Neutrophil (primary cell): ENCODE measurements around the gene SERF1A.
"Not testable (repeated sequence)": the region's sequence is repeated elsewhere in the genome, so short reads cannot be mapped to it uniquely, and the experiment has no call there.

ENCODE experiments used
- H3K27ac ChIP-seq: fragments of 200-600 bp; sonication (generic); 2 replicates; pipeline ENCODE4 v1.5.1; 2016; ENCODE audit warnings: mild to moderate bottlenecking, moderate library complexity
- H3K27me3 ChIP-seq: fragments of 200-600 bp; sonication (generic); 2 replicates; pipeline ENCODE4 v1.6.0; 2016; ENCODE audit warnings: mild to moderate bottlenecking
- H3K36me3 ChIP-seq: fragments of 200-600 bp; sonication (generic); 2 replicates; pipeline ENCODE4 v1.5.1; 2017
- H3K4me1 ChIP-seq, 2 experiments: fragments of 200-600 bp in 1 of 2; sonication (generic) in 1 of 2; 1 replicate in 1 of 2; 2 replicates in 1 of 2; pipeline versions ENCODE4 v1.5.1 to v1.6.1; 2013 to 2016; ENCODE audit warnings: low read depth in 1 of 2, low read length in 1 of 2, mild to moderate bottlenecking in 1 of 2, moderate library complexity in 1 of 2; ENCODE audit not compliant: control insufficient read depth in 1 of 2, insufficient read depth in 1 of 2
- H3K4me3 ChIP-seq, 2 experiments: fragments of 200-600 bp in 1 of 2; sonication (generic) in 1 of 2; 1 replicate in 1 of 2; 2 replicates in 1 of 2; pipeline ENCODE4 v1.5.1; 2013 to 2016; ENCODE audit warnings: low read depth in 1 of 2, low read length in 1 of 2, mild to moderate bottlenecking in 1 of 2, moderate library complexity in 1 of 2
- H3K9me3 ChIP-seq: fragments of 200-600 bp; sonication (generic); 2 replicates; pipeline ENCODE4 v1.5.1; 2016

SERF1A gene

DNA sequence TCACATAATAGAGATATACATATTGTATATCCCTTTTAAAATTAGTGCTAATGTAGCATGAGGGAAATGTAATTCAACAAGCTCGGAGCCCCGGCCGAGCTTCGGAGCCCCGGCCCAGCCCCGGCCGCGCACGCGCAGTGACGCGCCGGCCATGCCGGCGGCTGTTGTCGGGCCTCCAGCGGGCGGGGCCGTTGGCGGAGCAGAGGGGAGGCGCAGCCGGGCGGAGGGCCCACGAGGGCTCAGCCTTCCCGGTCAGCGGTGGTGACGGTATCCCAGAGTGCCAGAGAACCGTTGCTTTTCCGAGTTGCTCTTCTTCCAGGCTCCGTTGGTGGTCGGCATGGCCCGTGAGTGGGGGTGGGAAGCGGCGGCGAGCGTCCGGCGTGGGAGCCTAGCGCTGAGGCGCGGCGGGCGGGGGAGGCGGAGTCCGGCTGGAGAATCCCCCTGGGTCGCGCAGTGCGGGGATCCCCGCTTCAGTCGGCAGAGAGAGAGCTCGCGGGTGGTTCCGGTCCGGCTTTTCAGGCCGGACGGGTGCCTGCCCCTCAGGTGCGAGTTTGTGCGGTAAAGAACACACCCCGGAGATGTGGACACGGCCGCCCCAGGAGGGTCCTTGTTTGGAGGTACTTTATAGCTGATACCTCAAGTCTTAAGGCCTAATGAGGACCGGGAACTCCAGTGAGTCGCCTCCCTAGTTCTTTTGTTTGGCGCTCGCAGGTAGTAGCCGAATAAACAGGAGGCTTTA, at the start of gene SERF1A:
Gene SERF1A, plus strand, starts transcription at position 137 of the 739 bp plus-strand sequence. Its CDS starts 201 bp downstream, at position 338.
- H3K9me3 ChIP-seq, H3K4me1 ChIP-seq, H3K27ac ChIP-seq, H3K36me3 ChIP-seq, H3K27me3 ChIP-seq, H3K4me3 ChIP-seq: not testable (repeated sequence)

DNA sequence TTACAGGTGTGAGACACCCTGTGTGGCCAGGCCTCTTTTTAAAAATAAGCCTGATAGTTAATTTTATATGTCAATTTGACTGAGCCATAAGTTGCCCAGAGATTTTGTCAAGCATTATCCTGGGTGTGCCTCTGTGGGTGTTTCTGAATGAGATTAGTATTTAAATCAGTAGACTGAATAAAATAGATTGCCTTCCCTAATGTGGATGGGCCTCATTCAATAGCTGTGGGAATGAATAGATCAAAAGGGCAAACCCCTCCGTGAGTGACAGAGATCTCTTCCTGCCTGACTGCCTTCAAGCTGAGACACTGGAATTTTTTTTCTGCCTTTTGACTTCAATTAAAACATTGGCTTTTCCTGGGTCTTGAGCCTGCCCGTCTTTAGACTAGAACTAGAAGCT, 33.7 kb upstream of the SERF1A start:
- not testable (repeated sequence) for H3K4me3 ChIP-seq, H3K4me1 ChIP-seq, H3K27me3 ChIP-seq, H3K36me3 ChIP-seq, H3K9me3 ChIP-seq, H3K27ac ChIP-seq

DNA sequence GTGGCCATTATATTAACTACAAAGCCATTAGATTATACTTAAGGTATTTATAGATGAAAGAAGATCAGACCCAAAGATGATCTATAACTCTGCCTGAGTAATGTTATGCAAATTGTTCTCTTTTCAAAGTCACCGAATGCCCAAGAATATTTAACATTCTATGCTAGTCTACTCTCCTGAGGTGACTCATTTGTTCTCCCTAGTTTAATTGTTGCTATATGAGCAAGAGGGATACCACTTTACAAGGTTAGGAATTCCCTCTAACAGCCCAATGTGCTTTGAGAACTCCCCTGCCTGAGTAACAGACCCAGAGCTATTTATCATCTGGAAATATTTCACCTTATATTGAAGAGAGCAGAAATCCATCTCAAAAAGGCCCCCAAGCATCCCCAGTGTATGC, 29.8 kb upstream of the SERF1A start:
- H3K4me3 ChIP-seq, H3K4me1 ChIP-seq, H3K27me3 ChIP-seq, H3K9me3 ChIP-seq, H3K27ac ChIP-seq, H3K36me3 ChIP-seq: not testable (repeated sequence)

DNA sequence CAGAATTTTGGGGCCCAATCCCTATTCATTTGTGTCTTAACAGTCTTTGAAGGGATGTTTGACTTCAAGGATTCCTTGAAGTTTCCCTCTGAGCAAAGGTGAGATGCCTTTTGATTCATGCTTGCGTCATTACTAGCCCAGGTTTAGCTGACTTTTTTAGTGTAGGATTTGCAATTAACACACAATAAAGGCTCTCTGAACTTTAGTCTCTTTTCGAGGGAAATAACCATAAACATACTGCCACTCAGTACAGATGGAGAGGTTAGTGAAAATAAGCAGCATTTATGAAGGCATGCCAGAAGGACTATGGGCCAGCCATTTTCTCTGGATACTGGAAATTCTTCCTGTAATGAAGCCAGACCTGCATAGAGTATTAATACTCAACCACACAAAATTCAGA, 4.4 kb upstream of the SERF1A start:
- not testable (repeated sequence) for H3K27ac ChIP-seq, H3K27me3 ChIP-seq, H3K36me3 ChIP-seq, H3K4me3 ChIP-seq, H3K9me3 ChIP-seq, H3K4me1 ChIP-seq

DNA sequence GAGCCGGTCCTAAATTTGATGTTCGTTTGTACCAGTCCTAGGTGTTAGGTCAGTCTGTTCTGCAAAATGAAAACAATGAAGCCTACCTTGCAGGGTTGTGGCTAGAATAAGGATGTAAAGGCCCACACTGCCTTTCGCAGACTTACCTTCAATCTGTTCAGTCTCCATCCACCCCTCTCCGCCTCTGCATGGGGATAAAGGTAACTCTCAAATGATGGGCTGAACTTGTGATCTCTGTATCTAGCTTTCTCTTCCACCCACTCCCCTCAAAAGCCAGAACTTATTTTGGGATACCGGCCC, 753 bp downstream of the SERF1A start:
- H3K36me3 ChIP-seq, H3K4me3 ChIP-seq, H3K27me3 ChIP-seq, H3K4me1 ChIP-seq, H3K27ac ChIP-seq, H3K9me3 ChIP-seq: not testable (repeated sequence)

DNA sequence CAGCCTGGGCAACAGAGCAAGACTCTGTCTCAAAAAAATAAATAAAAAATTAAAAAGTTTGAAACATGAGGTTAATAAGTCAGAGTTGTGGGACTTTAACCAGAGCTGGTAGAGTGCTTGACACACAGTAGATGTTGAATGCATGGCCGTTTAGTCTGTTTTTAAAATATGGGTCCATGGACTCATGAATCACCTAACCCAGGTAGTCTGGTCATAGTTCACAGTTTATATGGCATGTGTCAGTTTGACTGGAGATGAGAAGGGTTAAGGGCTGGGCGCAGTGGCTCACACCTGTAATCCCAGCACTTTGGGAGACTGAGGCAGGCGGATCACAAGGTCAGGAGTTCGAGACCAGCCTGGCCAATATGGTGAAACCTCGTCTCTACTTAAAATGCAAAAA, 6.2 kb downstream of the SERF1A start:
- not testable (repeated sequence) for H3K9me3 ChIP-seq, H3K36me3 ChIP-seq, H3K4me3 ChIP-seq, H3K4me1 ChIP-seq, H3K27me3 ChIP-seq, H3K27ac ChIP-seq

DNA sequence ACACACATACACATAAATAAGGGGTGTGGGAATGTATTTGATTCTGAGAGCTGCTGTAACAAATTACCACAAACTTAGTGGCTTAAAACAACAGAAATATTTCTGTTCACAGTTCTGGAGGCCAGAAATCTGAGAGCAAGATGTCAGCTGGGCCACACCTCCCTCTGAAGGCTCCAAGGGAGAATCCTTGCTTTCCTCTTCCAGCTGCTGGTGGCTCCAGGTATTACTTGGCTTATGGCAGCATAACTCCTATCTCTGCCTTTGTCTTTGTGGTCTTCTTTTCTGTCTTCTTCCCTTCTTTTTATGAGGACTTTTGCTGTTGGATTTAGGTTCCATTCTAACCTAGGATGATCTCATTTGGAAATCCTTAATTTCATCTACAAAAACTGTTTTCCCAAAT, 16.4 kb downstream of the SERF1A start:
- not testable (repeated sequence) for H3K27ac ChIP-seq, H3K4me1 ChIP-seq, H3K27me3 ChIP-seq, H3K36me3 ChIP-seq, H3K4me3 ChIP-seq, H3K9me3 ChIP-seq

DNA sequence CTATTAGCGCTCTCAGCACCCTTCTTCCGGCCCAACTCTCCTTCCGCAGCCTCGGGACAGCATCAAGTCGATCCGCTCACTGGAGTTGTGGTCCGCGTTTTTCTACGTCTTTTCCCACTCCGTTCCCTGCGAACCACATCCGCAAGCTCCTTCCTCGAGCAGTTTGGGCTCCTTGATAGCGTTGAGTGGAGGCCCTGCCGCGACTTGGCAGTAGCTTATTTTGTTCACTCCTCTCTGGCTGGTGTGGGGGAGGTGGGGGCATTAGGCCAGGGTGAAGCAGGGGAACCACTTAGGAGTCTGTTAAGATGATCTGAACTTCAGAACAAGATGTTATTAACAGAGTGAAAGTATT, 24.7 kb downstream of the SERF1A start:
- H3K4me3 ChIP-seq, H3K27ac ChIP-seq, H3K4me1 ChIP-seq, H3K9me3 ChIP-seq, H3K27me3 ChIP-seq, H3K36me3 ChIP-seq: not testable (repeated sequence)

DNA sequence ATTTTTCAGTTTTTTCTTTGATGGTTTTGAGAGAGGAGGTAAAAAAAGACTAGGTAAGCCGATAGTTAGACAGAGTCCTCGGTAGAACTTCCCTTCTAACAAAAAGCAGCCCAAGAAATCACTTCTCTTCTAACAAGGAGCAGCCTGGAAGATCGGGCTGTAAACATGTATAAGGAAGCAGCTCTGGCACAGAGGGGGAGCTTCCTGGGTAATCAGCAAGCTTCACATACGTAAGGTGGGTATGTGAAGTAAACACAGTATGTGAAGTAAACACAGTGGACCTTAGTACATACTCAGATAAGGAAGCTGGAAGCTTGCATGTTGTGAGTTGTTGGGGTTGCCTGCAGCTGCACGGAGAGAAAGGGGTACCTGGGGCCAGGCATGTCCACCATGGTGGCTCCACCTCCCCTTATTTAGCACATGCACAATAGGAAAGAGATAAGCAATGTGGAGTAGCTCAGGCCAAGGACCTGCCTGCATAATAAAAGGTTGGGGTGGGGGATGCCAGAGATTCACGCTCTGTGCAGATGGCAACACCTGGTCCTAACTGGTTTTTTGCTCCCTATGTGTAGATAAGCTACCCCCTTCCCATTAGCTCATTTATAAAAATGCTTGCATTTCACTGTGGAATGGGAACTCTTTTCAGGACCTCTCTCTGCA, 31.4 kb downstream of the SERF1A start:
- not testable (repeated sequence) for H3K4me1 ChIP-seq, H3K4me3 ChIP-seq, H3K27me3 ChIP-seq, H3K27ac ChIP-seq, H3K9me3 ChIP-seq, H3K36me3 ChIP-seq

DNA sequence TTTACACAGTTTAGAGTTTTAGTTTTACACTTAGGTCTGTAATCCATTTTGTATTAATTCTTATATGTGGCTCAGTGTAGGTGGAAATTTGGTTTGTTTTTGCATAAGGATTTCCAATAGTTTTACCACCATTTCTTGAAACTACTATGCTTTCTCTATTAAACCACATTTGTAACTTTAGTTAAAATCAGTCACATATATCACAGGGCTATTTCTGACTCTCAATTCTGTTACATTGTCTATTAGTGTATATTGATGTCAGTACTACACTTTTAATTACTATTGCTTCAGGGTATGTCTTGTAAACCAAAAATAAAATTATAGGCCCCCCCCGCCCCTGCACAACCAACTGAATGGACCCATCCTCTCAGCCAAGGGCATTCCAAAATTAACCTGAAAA, 32.1 kb downstream of the SERF1A start:
- not testable (repeated sequence) for H3K27ac ChIP-seq, H3K4me3 ChIP-seq, H3K27me3 ChIP-seq, H3K36me3 ChIP-seq, H3K4me1 ChIP-seq, H3K9me3 ChIP-seq

DNA sequence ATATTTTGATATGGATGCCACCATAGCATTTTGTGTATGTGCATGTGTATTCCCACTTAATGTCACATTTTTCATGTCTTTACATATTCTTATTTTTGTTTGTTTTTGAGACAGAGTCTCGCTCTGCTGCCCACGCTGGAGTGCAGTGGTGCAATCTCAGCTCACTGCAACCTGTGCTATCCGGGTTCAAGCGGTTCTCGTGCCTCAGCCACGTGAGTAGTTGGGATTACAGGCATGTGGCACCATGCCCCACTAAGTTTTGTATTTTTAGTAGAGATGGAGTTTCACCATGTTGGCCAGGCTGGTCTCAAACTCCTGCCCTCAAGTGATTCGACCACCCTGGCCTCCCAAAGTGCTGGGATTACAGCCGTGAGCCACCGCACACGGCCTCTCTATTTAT, 52.6 kb downstream of the SERF1A start:
- not testable (repeated sequence) for H3K27me3 ChIP-seq, H3K36me3 ChIP-seq, H3K4me1 ChIP-seq, H3K4me3 ChIP-seq, H3K27ac ChIP-seq, H3K9me3 ChIP-seq
